ENCODE measurements around the gene CDK14.

DNA sequence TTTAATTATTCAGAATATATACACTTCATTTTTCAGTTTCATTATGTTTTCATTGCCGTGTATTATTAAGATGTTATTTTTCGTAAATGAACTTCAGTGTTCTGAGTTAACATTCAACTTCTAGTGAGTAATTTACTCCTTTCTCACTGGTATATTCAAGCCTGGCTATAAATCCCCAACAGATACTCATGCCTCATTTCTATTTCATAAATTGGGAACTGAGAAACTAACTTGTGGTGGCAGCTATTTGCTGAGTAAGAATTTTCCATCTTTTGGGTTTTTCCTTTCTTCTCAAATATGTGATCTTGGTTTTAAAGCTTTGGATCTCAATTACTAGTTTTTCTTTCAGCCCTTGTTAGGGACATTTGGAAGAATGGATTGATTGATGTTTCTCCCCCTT, 281.1 kb downstream of the CDK14 start:
- TF ChIP-seq, protein P1, sequence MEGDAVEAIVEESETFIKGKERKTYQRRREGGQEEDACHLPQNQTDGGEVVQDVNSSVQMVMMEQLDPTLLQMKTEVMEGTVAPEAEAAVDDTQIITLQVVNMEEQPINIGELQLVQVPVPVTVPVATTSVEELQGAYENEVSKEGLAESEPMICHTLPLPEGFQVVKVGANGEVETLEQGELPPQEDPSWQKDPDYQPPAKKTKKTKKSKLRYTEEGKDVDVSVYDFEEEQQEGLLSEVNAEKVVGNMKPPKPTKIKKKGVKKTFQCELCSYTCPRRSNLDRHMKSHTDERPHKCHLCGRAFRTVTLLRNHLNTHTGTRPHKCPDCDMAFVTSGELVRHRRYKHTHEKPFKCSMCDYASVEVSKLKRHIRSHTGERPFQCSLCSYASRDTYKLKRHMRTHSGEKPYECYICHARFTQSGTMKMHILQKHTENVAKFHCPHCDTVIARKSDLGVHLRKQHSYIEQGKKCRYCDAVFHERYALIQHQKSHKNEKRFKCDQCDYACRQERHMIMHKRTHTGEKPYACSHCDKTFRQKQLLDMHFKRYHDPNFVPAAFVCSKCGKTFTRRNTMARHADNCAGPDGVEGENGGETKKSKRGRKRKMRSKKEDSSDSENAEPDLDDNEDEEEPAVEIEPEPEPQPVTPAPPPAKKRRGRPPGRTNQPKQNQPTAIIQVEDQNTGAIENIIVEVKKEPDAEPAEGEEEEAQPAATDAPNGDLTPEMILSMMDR (IDR thresholded peaks at IDR 0.05; ENCODE audit: poor library complexity, severe bottlenecking) = no peak
- TF ChIP-seq POLR2AphosphoS5 (IDR thresholded peaks at IDR 0.05) (no peak), EZH2 (IDR thresholded peaks at IDR 0.05; ENCODE audit: borderline replicate concordance, insufficient read depth, low read length, poor library complexity, severe bottlenecking) (no peak)
